Measurements from ENCODE around the gene CMTM3. TPM values are rescaled to one million over a fixed set of nuclear protein-coding genes. Genes with fewer than 3 reads are reported as not detected.
A peak's percentile ranks its signal among the peaks of the same experiment; 100 is the strongest.

CMTM3 gene
- total RNA-seq, 1 donor from 2014 or later: 62.4 TPM

DNA sequence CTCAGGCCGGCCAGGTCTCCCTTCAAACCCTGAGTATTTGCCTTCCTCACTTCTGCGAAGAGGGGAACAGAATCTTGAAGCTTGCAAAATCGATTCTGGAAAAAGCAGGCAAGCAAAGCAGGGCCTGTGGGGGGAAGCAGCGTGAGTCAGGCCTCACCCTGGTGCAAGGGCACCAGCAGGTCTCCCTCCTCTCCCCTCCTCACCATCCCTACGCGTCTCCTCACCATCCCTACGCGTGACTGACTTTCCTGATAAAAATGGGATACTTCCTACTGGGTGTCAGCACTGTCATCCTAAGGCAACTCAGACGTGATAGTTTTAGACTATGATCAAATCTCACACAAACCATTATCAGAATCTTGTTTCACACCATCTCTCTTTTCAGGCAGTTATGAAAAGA is 12.1 kb downstream of the CMTM3 start:
- Mint-ChIP-seq H3K27me3 (ENCODE audit: low read depth, unreplicated experiment) (no peaks in the 10 kb centered on the region), H3K4me3 (ENCODE audit: unreplicated experiment) (no peak overlapping the region), H3K27ac (ENCODE audit: unreplicated experiment) (no peak overlapping the region), H3K36me3 (ENCODE audit: low read depth, unreplicated experiment) (peaks cover 22% of the 10 kb centered on the region), H3K4me1 (ENCODE audit: low read depth, unreplicated experiment) (peaks cover 44% of the 10 kb centered on the region), H3K9me3 (ENCODE audit: unreplicated experiment) (no peaks in the 10 kb centered on the region)
- no peak overlapping the region for H3K4me3 ChIP-seq (ENCODE audit: insufficient read depth, low read depth, low read length)
- H4K20me1 ChIP-seq (ENCODE audit: insufficient read depth, low read length): peaks cover 12% of the 10 kb centered on the region
- H3K27me3 ChIP-seq (ENCODE audit: insufficient read depth, low read length): no peaks in the 10 kb centered on the region
- peaks cover 9% of the 10 kb centered on the region for H3K36me3 ChIP-seq (ENCODE audit: insufficient read depth, low read length)
- no peaks in the 10 kb centered on the region for H3K79me2 ChIP-seq (ENCODE audit: insufficient read depth, low read length)
- DNase-seq (ENCODE audit: low read depth) (peak; percentile 49), FAIRE-seq (no peak)
- H3K9me3 ChIP-seq (ENCODE audit: insufficient read depth, low read depth, low read length): no peaks in the 10 kb centered on the region
- peaks cover 44% of the 10 kb centered on the region for H3K4me1 ChIP-seq (ENCODE audit: insufficient read depth, low read length)
- peak overlapping the region; percentile 62 for H3K4me2 ChIP-seq (ENCODE audit: low read length)
- TF ChIP-seq, protein P1, sequence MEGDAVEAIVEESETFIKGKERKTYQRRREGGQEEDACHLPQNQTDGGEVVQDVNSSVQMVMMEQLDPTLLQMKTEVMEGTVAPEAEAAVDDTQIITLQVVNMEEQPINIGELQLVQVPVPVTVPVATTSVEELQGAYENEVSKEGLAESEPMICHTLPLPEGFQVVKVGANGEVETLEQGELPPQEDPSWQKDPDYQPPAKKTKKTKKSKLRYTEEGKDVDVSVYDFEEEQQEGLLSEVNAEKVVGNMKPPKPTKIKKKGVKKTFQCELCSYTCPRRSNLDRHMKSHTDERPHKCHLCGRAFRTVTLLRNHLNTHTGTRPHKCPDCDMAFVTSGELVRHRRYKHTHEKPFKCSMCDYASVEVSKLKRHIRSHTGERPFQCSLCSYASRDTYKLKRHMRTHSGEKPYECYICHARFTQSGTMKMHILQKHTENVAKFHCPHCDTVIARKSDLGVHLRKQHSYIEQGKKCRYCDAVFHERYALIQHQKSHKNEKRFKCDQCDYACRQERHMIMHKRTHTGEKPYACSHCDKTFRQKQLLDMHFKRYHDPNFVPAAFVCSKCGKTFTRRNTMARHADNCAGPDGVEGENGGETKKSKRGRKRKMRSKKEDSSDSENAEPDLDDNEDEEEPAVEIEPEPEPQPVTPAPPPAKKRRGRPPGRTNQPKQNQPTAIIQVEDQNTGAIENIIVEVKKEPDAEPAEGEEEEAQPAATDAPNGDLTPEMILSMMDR (IDR thresholded peaks at IDR 0.05; ENCODE audit: insufficient read depth, low read depth, low read length): no peak
- no peak for TF ChIP-seq EZH2 (IDR thresholded peaks at IDR 0.05; ENCODE audit: insufficient read depth, low read length)
- no peak overlapping the region for H3K27ac ChIP-seq (ENCODE audit: low read depth, low read length)
- H3K9ac ChIP-seq (ENCODE audit: low read length): peak overlapping the region; percentile 31
- H2AFZ ChIP-seq (ENCODE audit: low read depth, low read length): no peak overlapping the region

- no peak overlapping the region for H3K4me3 Mint-ChIP-seq (ENCODE audit: unreplicated experiment)
- TF ChIP-seq EZH2 (IDR thresholded peaks at IDR 0.05; ENCODE audit: insufficient read depth, low read length): no peak
- TF ChIP-seq, protein P1 (IDR thresholded peaks at IDR 0.05; ENCODE audit: insufficient read depth, low read depth, low read length): no peak
- H2AFZ ChIP-seq (ENCODE audit: low read depth, low read length): no peak overlapping the region
- peak overlapping the region; percentile 62 for H3K4me2 ChIP-seq (ENCODE audit: low read length)
- no peak for FAIRE-seq
- peak overlapping the region; percentile 19 for H3K27ac Mint-ChIP-seq (ENCODE audit: unreplicated experiment)
- no peaks in the 10 kb centered on the region for H3K27me3 ChIP-seq (ENCODE audit: insufficient read depth, low read length)
- peaks cover 23% of the 10 kb centered on the region for H3K36me3 Mint-ChIP-seq (ENCODE audit: low read depth, unreplicated experiment)
- peaks cover 44% of the 10 kb centered on the region for H3K4me1 ChIP-seq (ENCODE audit: insufficient read depth, low read length)
- no peaks in the 10 kb centered on the region for H3K79me2 ChIP-seq (ENCODE audit: insufficient read depth, low read length)
- peaks cover 44% of the 10 kb centered on the region for H3K4me1 Mint-ChIP-seq (ENCODE audit: low read depth, unreplicated experiment)
- H3K27me3 Mint-ChIP-seq (ENCODE audit: low read depth, unreplicated experiment): no peaks in the 10 kb centered on the region
- no peak overlapping the region for H3K4me3 ChIP-seq (ENCODE audit: insufficient read depth, low read depth, low read length)
- H3K9me3 Mint-ChIP-seq (ENCODE audit: unreplicated experiment): no peaks in the 10 kb centered on the region
- H3K9me3 ChIP-seq (ENCODE audit: insufficient read depth, low read depth, low read length): no peaks in the 10 kb centered on the region
- peaks cover 9% of the 10 kb centered on the region for H3K36me3 ChIP-seq (ENCODE audit: insufficient read depth, low read length)
- peak; percentile 35 for DNase-seq (ENCODE audit: low read depth)
- H4K20me1 ChIP-seq (ENCODE audit: insufficient read depth, low read length): peaks cover 8% of the 10 kb centered on the region
- H3K9ac ChIP-seq (ENCODE audit: low read length): peak overlapping the region; percentile 31
- H3K27ac ChIP-seq (ENCODE audit: low read depth, low read length): no peak overlapping the region
These were observed 12.5 kb downstream of the CMTM3 start for GRCh38 chr16:66617010-66617434.

GRCh38 chr16:66617728-66618127 is 13.2 kb downstream of the CMTM3 start:
- no peak for FAIRE-seq
- no peaks in the 10 kb centered on the region for H3K9me3 Mint-ChIP-seq (ENCODE audit: unreplicated experiment)
- peaks cover 23% of the 10 kb centered on the region for H3K36me3 Mint-ChIP-seq (ENCODE audit: low read depth, unreplicated experiment)
- H3K9ac ChIP-seq (ENCODE audit: low read length): no peak overlapping the region
- H3K36me3 ChIP-seq (ENCODE audit: insufficient read depth, low read length): peaks cover 6% of the 10 kb centered on the region
- no peaks in the 10 kb centered on the region for H3K27me3 ChIP-seq (ENCODE audit: insufficient read depth, low read length)
- H3K79me2 ChIP-seq (ENCODE audit: insufficient read depth, low read length): no peaks in the 10 kb centered on the region
- peak; percentile 18 for DNase-seq (ENCODE audit: low read depth)
- no peak overlapping the region for H2AFZ ChIP-seq (ENCODE audit: low read depth, low read length)
- TF ChIP-seq EZH2 (IDR thresholded peaks at IDR 0.05; ENCODE audit: insufficient read depth, low read length): no peak
- TF ChIP-seq, protein P1 (IDR thresholded peaks at IDR 0.05; ENCODE audit: insufficient read depth, low read depth, low read length): no peak
- H3K27ac ChIP-seq (ENCODE audit: low read depth, low read length): no peak overlapping the region
- no peak overlapping the region for H3K4me3 ChIP-seq (ENCODE audit: insufficient read depth, low read depth, low read length)
- H3K9me3 ChIP-seq (ENCODE audit: insufficient read depth, low read depth, low read length): no peaks in the 10 kb centered on the region
- H3K4me3 Mint-ChIP-seq (ENCODE audit: unreplicated experiment): no peak overlapping the region
- peaks cover 44% of the 10 kb centered on the region for H3K4me1 ChIP-seq (ENCODE audit: insufficient read depth, low read length)
- H3K4me1 Mint-ChIP-seq (ENCODE audit: low read depth, unreplicated experiment): peaks cover 44% of the 10 kb centered on the region
- H3K27ac Mint-ChIP-seq (ENCODE audit: unreplicated experiment): no peak overlapping the region
- peak overlapping the region; percentile 78 for H3K4me2 ChIP-seq (ENCODE audit: low read length)
- peaks cover 1% of the 10 kb centered on the region for H4K20me1 ChIP-seq (ENCODE audit: insufficient read depth, low read length)
- H3K27me3 Mint-ChIP-seq (ENCODE audit: low read depth, unreplicated experiment): no peaks in the 10 kb centered on the region

All from astrocyte (in vitro differentiated cells and primary cell).